ENCODE results near the gene IL1R2.

IL1R2 gene

GRCh38 chr2:102041351-102041750, 49.6 kb downstream of the IL1R2 start:
- no peak for DNase-seq (ENCODE audit: low read depth)

- DNase-seq (ENCODE audit: low read depth): no peak
Observed at GRCh38 chr2:102042196-102043081, 50.7 kb downstream of the IL1R2 start.

- DNase-seq (ENCODE audit: low read depth): no peak
Observed at GRCh38 chr2:102043560-102043959, 51.8 kb downstream of the IL1R2 start.

GRCh38 chr2:102044235-102044896, 52.6 kb downstream of the IL1R2 start:
- DNase-seq (ENCODE audit: low read depth): no peak

- no peak for DNase-seq (ENCODE audit: low read depth)
Observed at GRCh38 chr2:102044967-102045489, 53.3 kb downstream of the IL1R2 start.

- DNase-seq (ENCODE audit: low read depth): no peak
Observed at GRCh38 chr2:102045697-102046096, 53.9 kb downstream of the IL1R2 start.

- no peak for DNase-seq (ENCODE audit: low read depth)
Observed at GRCh38 chr2:102046135-102046986, 54.6 kb downstream of the IL1R2 start.

- no peak for DNase-seq (ENCODE audit: low read depth)
Observed at GRCh38 chr2:102048465-102048864, 56.7 kb downstream of the IL1R2 start.

GRCh38 chr2:102049756-102050443, 58.1 kb downstream of the IL1R2 start:
- no peak for DNase-seq (ENCODE audit: low read depth)

GRCh38 chr2:102050854-102051391, 59.2 kb downstream of the IL1R2 start:
- DNase-seq (ENCODE audit: low read depth): no peak

- DNase-seq (ENCODE audit: low read depth): no peak
Observed at GRCh38 chr2:102051692-102052277, 60.0 kb downstream of the IL1R2 start.

- DNase-seq (ENCODE audit: low read depth): no peak
Observed at GRCh38 chr2:102052365-102052764, 60.6 kb downstream of the IL1R2 start.

- no peak for DNase-seq (ENCODE audit: low read depth)
Observed at GRCh38 chr2:102053096-102053495, 61.3 kb downstream of the IL1R2 start.

- no peak for DNase-seq (ENCODE audit: low read depth)
Observed at GRCh38 chr2:102055346-102055990, 63.7 kb downstream of the IL1R2 start.

GRCh38 chr2:102056079-102056581, 64.4 kb downstream of the IL1R2 start:
- no peak for DNase-seq (ENCODE audit: low read depth)

GRCh38 chr2:102057502-102058292, 65.9 kb downstream of the IL1R2 start:
- no peak for DNase-seq (ENCODE audit: low read depth)

GRCh38 chr2:102058293-102058833, 66.6 kb downstream of the IL1R2 start:
- no peak for DNase-seq (ENCODE audit: low read depth)

GRCh38 chr2:102059151-102059550, 67.4 kb downstream of the IL1R2 start:
- no peak for DNase-seq (ENCODE audit: low read depth)

GRCh38 chr2:102060047-102060446, 68.3 kb downstream of the IL1R2 start:
- DNase-seq (ENCODE audit: low read depth): no peak

All from stimulated activated CD8-positive, alpha-beta memory T cell treated with anti-CD3 and anti-CD28 coated beads, Interleukin-4, amount 100 ng/mL, for 24 hours (primary cell).